ENCODE data around the gene TMEM131. TPM values are rescaled to one million over a fixed set of nuclear protein-coding genes. Genes with fewer than 3 reads are reported as not detected.

The TMEM131 gene
- total RNA-seq, 2 experiments from 2014 or later, result 41.1 to 44.6 TPM

GRCh38 chr2:97951155-97951680, 44.5 kb downstream of the TMEM131 start:
- H3K4me3 Mint-ChIP-seq, result no peak overlapping the region

GRCh38 chr2:97950329-97951154, 45.2 kb downstream of the TMEM131 start:
- no peak for ATAC-seq (ENCODE audit: low read depth)
- H3K27ac Mint-ChIP-seq, result no peak overlapping the region
- H3K4me3 Mint-ChIP-seq, result no peak overlapping the region
- H3K27me3 Mint-ChIP-seq, result no peaks in the 10 kb centered on the region
- H3K9me3 Mint-ChIP-seq, result peaks cover 3% of the 10 kb centered on the region
- H3K36me3 Mint-ChIP-seq, result peaks cover 21% of the 10 kb centered on the region
- no peak for DNase-seq
- H3K4me1 Mint-ChIP-seq, result peaks cover 21% of the 10 kb centered on the region
- POLR2A ChIA-PET, result interaction anchor here (0.7 kb wide), 1 partner anchor 947 kb away, joined by 4 read pairs; no protein-coding TSS in a partner anchor

More at GRCh38 chr2:97951155-97951680, 44.5 kb downstream of the TMEM131 start:
- Mint-ChIP-seq H3K4me1 (peaks cover 25% of the 10 kb centered on the region), H3K27me3 (no peaks in the 10 kb centered on the region), H3K9me3 (peaks cover 3% of the 10 kb centered on the region), H3K27ac (no peak overlapping the region), H3K36me3 (peaks cover 21% of the 10 kb centered on the region)
- no peak for ATAC-seq (ENCODE audit: low read depth)
- POLR2A ChIA-PET, result no interaction called here
- DNase-seq, result no peak

- POLR2A ChIA-PET, result no interaction called here
- no peak for ATAC-seq (ENCODE audit: low read depth)
- Mint-ChIP-seq H3K36me3 (peaks cover 23% of the 10 kb centered on the region), H3K4me1 (peaks cover 18% of the 10 kb centered on the region), H3K27ac (no peak overlapping the region), H3K27me3 (no peaks in the 10 kb centered on the region), H3K9me3 (peaks cover 3% of the 10 kb centered on the region), H3K4me3 (no peak overlapping the region)
- no peak for DNase-seq
These were observed 46.8 kb downstream of the TMEM131 start for GRCh38 chr2:97948926-97949325.

GRCh38 chr2:97945791-97946190, 50.0 kb downstream of the TMEM131 start:
- peaks cover 10% of the 10 kb centered on the region for H3K4me1 Mint-ChIP-seq
- H3K9me3 Mint-ChIP-seq, result peaks cover 10% of the 10 kb centered on the region
- peaks cover 30% of the 10 kb centered on the region for H3K36me3 Mint-ChIP-seq
- ATAC-seq (ENCODE audit: low read depth), result no peak
- POLR2A ChIA-PET, result no interaction called here
- no peak for DNase-seq
- no peak overlapping the region for H3K4me3 Mint-ChIP-seq
- no peaks in the 10 kb centered on the region for H3K27me3 Mint-ChIP-seq
- no peak overlapping the region for H3K27ac Mint-ChIP-seq

GRCh38 chr2:97936881-97937280, 58.9 kb downstream of the TMEM131 start:
- POLR2A ChIA-PET, result no interaction called here

GRCh38 chr2:97936199-97936598, 59.5 kb downstream of the TMEM131 start:
- Mint-ChIP-seq H3K36me3 (peaks cover 19% of the 10 kb centered on the region), H3K4me3 (no peak overlapping the region), H3K9me3 (peaks cover 7% of the 10 kb centered on the region), H3K27ac (no peak overlapping the region), H3K4me1 (peaks cover 23% of the 10 kb centered on the region), H3K27me3 (no peaks in the 10 kb centered on the region)
- ATAC-seq (ENCODE audit: low read depth) (no peak), DNase-seq (no peak)
- POLR2A ChIA-PET, result no interaction called here

More at GRCh38 chr2:97936881-97937280, 58.9 kb downstream of the TMEM131 start:
- Mint-ChIP-seq H3K27me3 (no peaks in the 10 kb centered on the region), H3K4me3 (no peak overlapping the region), H3K36me3 (peaks cover 25% of the 10 kb centered on the region), H3K9me3 (peaks cover 12% of the 10 kb centered on the region), H3K27ac (no peak overlapping the region), H3K4me1 (peaks cover 23% of the 10 kb centered on the region)
- DNase-seq (no peak), ATAC-seq (ENCODE audit: low read depth) (no peak)

GRCh38 chr2:97935719-97936161, 60.0 kb downstream of the TMEM131 start:
- peaks cover 17% of the 10 kb centered on the region for H3K36me3 Mint-ChIP-seq
- H3K9me3 Mint-ChIP-seq, result peaks cover 7% of the 10 kb centered on the region
- H3K27me3 Mint-ChIP-seq, result no peaks in the 10 kb centered on the region
- POLR2A ChIA-PET, result no interaction called here
- H3K27ac Mint-ChIP-seq, result no peak overlapping the region
- DNase-seq (no peak), ATAC-seq (ENCODE audit: low read depth) (no peak)
- peaks cover 23% of the 10 kb centered on the region for H3K4me1 Mint-ChIP-seq
- H3K4me3 Mint-ChIP-seq, result no peak overlapping the region

- no peak overlapping the region for H3K4me3 Mint-ChIP-seq
- no peaks in the 10 kb centered on the region for H3K27me3 Mint-ChIP-seq
- DNase-seq (no peak), ATAC-seq (ENCODE audit: low read depth) (no peak)
- peaks cover 19% of the 10 kb centered on the region for H3K4me1 Mint-ChIP-seq
- POLR2A ChIA-PET, result no interaction called here
- no peak overlapping the region for H3K27ac Mint-ChIP-seq
- peaks cover 3% of the 10 kb centered on the region for H3K9me3 Mint-ChIP-seq
- H3K36me3 Mint-ChIP-seq, result peaks cover 12% of the 10 kb centered on the region
These were observed 62.6 kb downstream of the TMEM131 start for GRCh38 chr2:97932975-97933662.

GRCh38 chr2:97931858-97932225, 63.9 kb downstream of the TMEM131 start:
- Mint-ChIP-seq H3K27ac (no peak overlapping the region), H3K4me1 (peaks cover 12% of the 10 kb centered on the region), H3K27me3 (no peaks in the 10 kb centered on the region), H3K4me3 (no peak overlapping the region), H3K36me3 (peaks cover 10% of the 10 kb centered on the region), H3K9me3 (peaks cover 3% of the 10 kb centered on the region)
- no peak for ATAC-seq (ENCODE audit: low read depth)
- POLR2A ChIA-PET, result interaction anchor here (0.7 kb wide), 1 partner anchor 902 kb away, joined by 3 read pairs; no protein-coding TSS in a partner anchor
- DNase-seq, result no peak

GRCh38 chr2:97931118-97931857, 64.5 kb downstream of the TMEM131 start:
- peaks cover 10% of the 10 kb centered on the region for H3K4me1 Mint-ChIP-seq
- H3K4me3 Mint-ChIP-seq, result no peak overlapping the region
- peaks cover 3% of the 10 kb centered on the region for H3K9me3 Mint-ChIP-seq
- H3K27me3 Mint-ChIP-seq, result no peaks in the 10 kb centered on the region
- DNase-seq (no peak), ATAC-seq (ENCODE audit: low read depth) (no peak)
- POLR2A ChIA-PET, result no interaction called here
- peaks cover 16% of the 10 kb centered on the region for H3K36me3 Mint-ChIP-seq
- H3K27ac Mint-ChIP-seq, result no peak overlapping the region

- no peak overlapping the region for H3K27ac Mint-ChIP-seq
- H3K4me1 Mint-ChIP-seq, result no peaks in the 10 kb centered on the region
- H3K36me3 Mint-ChIP-seq, result peaks cover 18% of the 10 kb centered on the region
- H3K9me3 Mint-ChIP-seq, result peaks cover under 1% of the 10 kb centered on the region
- no peak overlapping the region for H3K4me3 Mint-ChIP-seq
- POLR2A ChIA-PET, result no interaction called here
- no peak for ATAC-seq (ENCODE audit: low read depth)
- no peak for DNase-seq
- H3K27me3 Mint-ChIP-seq, result no peaks in the 10 kb centered on the region
These were observed 67.2 kb downstream of the TMEM131 start for GRCh38 chr2:97928591-97928990.

- H3K27me3 Mint-ChIP-seq, result no peaks in the 10 kb centered on the region
- peaks cover 19% of the 10 kb centered on the region for H3K36me3 Mint-ChIP-seq
- ATAC-seq (ENCODE audit: low read depth) (no peak), DNase-seq (no peak)
- no peak overlapping the region for H3K27ac Mint-ChIP-seq
- H3K4me3 Mint-ChIP-seq, result no peak overlapping the region
- no peaks in the 10 kb centered on the region for H3K9me3 Mint-ChIP-seq
- no peaks in the 10 kb centered on the region for H3K4me1 Mint-ChIP-seq
- POLR2A ChIA-PET, result no interaction called here
These were observed 68.8 kb downstream of the TMEM131 start for GRCh38 chr2:97926946-97927345.

- no peaks in the 10 kb centered on the region for H3K27me3 Mint-ChIP-seq
- DNase-seq (no peak), ATAC-seq (ENCODE audit: low read depth) (no peak)
- peaks cover 12% of the 10 kb centered on the region for H3K9me3 Mint-ChIP-seq
- no peak overlapping the region for H3K27ac Mint-ChIP-seq
- no peak overlapping the region for H3K4me3 Mint-ChIP-seq
- H3K4me1 Mint-ChIP-seq, result no peaks in the 10 kb centered on the region
- H3K36me3 Mint-ChIP-seq, result peaks cover 39% of the 10 kb centered on the region
- POLR2A ChIA-PET, result no interaction called here
These were observed 71.6 kb downstream of the TMEM131 start for GRCh38 chr2:97924194-97924593.

All from activated naive CD8-positive, alpha-beta T cell treated with anti-CD3 and anti-CD28 coated beads, Interleukin-2, amount 10 ng/mL, durations not matched to agents 7 days and 5 days (primary cell).